ENCODE data around the gene FGF19.
"Not testable (repeated sequence)": the region's sequence is repeated elsewhere in the genome, so short reads cannot be mapped to it uniquely, and the experiment has no call there.

Gene FGF19

DNA sequence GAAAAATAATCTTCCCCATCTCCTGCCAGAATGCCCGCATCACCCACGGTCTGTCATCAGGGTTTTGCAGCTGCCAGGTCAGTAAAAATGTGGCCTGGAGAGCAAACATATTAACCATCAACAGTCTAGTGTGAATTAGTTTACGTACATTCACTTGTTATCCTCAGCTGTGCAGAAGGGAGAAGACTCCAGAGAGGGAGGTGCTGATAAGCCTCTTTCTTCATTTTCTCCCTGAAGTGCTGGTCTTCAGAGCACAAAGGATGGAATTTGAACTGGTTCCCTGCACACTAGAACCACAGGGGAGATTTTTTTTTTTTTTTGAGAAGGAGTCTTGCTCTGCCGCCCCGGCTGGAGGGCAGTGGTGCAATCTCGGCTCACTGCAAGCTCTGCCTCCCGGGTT is 8.2 kb downstream of the FGF19 start:
- DNase-seq: no peak

DNA sequence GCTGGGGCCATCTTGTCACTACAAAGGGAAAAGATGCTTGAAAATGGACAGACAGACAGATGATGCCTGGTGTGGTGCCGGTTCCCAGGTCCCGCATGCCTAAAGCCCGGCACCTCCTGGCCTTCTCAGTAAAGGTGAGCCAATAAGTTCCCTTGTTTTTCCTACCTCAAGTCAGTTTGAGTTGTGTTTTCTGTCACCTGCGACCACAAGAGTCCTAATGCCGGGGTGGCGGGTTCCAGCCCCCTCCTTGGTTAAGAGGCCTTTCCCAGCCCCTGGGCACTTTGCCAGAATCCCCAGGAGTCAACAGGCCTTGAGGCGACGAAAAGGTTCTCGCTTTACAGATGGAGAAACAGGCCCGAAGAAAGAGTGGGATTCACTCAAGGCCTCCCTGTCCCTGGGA is 9.0 kb downstream of the FGF19 start:
- no peak for DNase-seq

DNA sequence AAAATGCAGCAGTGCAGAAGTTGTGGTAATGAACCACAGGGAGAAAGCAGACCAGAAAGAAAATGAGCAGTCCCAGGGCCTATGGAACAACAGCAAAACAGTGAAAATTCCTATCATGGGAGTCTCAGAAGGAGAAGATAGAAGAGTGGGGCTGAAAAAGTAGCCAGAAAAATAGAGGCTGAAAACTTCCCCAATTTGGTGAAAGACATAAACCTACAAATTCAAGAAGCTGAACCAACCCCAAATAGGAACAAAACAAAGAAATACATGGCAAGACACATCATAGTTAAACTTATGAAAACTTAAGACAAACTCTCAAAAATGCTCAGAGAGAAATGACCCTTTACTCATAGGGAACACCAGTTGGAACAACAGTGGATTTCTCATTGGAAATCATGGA is 11.4 kb downstream of the FGF19 start:
- no peak for DNase-seq

DNA sequence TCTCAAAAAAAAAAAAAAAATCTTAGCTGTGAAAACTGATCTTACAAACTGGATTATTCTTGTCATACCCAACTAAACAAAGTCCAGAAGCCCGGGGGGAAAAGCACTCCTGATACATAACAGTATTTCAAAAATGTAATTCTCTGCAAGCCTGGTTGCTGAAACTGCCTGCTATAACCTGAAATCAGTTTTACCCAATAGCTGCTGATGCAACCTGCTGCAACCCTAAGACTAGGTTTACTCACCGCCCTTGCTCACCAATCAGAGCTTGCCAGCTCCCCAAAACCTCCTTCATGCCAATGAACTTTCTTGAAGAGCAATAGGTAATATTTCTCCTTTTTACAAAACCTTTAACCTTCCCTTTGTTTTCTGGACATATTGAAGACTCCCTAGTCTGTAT is 12.4 kb downstream of the FGF19 start:
- no peak for DNase-seq

DNA sequence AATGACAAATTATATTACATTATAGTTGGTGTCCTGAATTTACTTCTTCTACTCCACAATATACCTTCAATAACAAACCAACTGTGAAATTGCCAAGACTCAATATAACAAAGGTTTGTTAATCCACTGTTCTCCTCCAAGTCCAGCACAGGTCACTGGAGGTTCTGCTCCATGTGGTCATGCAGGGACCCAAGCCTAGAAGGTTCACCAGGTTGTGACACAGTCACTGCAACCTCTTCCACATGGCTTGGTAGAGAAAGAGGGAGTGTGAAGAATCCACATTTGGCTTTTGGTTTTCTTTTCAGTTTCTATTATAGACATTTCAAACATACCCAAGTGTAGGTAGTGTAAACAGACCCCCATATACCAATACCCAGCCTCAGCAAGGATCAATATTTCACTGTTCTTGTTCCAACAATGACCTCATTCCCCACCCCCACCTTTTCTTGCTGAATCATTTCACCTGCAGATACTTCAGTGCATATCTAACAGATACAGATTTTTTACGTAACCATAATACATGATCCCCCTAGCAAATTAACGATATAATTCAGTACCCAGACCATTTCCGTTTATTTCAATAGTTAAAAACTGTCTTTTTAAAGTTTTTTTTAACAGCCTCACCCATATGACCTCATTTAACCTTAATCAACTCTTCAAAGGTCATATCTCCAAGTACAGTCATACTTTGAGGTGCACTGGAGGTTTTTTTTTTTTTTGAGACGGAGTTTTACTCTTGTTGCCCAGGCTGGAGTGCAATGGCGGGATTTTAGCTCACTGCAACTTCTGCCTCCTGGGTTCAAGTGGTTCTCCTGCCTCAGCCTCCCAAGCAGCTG is 14.1 kb downstream of the FGF19 start:
- DNase-seq: no peak

DNA sequence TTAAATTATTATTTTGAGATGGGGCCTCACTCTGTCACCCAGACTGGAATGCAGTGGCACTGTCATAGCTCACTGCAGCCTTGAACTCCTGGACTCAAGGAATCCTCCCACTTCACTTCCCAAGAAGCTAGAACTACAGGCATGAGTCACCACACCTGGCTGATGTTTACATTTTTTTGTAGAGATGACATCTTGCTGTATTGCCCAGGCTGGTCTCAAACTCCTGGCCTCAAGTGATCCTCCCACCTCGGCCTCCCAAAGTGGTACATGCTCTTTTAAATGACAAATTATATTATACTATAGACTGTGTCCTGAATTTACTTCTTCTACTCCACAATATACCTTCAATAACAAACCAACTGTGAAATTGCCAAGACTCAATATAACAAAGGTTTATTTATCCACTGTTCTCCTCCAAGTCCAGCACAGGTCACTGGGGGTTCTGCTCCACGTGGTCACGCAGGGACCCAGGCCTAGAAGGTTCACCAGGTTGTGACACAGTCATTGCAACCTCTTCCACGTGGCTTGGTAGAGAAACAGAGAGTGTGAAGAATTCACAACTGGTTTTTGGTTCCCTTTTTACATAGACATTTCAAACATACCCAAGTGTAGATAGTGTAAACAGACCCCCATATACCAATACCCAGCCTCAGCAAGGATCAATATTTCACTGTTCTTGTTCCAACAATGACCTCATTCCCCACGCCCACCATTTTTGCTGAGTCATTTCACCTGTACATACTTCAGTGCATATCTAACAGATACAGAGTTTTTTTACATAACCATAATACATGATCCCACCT is 15.7 kb downstream of the FGF19 start:
- not testable (repeated sequence) for DNase-seq

DNA sequence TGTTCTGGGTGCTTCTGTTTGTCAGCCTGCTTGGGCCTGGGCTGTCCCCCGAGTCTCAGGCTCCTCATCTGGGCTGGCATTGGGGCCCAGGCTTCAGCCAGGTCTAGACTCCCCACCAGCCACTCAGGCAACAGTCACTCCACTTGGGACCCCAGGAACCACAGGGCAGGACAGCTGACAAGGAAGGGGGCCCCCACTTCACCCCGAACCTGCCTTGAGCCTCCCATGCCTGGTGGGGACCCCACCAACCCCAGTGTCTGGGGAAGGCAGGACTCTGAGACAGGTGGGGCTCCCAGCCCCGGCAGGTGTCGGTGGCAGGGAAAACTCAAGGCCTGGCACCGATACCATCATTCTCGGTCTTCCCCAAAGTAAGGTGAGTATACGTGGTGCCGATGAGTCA is 17.0 kb downstream of the FGF19 start:
- no peak for DNase-seq

DNA sequence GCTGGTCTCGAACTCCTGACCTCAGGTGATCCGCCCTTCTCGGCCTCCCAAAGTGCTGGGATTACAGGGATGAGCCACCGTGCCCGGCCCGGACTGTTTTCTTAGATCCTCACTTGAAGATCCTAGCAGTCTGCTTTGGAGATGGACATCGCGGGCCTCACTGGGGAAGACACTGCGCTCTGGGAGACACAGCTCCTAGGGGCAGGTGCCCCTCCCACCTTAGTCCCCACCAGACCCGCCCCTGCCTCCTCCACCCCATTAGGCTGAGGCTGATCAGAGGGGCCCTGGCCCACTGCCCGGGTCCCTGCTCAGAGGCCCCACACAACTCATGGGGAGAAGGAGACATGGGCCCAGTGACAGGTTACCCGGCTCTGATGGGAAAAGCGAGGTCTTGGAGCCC is 17.4 kb downstream of the FGF19 start:
- no peak for DNase-seq

DNA sequence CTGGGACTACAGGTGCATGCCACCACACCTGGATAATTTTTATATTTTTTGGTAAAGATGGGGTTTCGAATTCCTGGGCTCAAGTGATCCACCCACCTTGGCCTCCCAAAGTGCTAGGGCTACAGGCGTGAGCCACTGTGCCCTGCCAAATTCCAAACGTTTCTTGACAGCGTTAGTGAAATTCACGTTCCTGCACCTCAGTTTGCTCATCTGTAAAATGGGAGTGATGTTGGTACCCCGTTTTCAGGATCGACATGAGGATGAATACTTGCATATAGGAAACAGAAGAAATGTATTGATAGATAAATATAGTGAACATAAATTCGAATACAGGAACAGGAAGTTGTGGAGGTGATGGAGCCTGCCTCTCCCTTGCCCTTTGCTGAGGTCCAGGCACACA is 18.5 kb downstream of the FGF19 start:
- no peak for DNase-seq

DNA sequence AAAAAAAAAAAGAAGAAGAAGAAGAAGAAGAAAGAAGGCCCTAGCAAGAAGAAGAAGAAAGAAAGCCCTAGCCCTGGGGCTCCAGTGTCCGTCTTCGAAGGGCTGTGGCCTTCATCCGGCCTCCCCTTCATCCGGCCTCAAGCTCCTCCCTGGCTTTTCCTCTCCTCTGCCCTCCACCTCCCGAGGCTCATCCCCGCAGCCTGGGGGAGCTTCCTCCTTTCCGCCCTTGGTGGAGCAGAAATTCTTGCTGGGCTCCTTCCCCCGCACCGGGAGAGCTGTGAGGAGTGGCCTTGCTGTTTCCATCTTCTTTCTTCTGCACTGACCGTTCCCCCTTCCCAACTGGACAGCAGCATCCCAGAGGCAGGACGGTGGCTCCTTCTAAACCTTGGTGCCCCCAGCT is 19.2 kb downstream of the FGF19 start:
- no peak for DNase-seq

DNA sequence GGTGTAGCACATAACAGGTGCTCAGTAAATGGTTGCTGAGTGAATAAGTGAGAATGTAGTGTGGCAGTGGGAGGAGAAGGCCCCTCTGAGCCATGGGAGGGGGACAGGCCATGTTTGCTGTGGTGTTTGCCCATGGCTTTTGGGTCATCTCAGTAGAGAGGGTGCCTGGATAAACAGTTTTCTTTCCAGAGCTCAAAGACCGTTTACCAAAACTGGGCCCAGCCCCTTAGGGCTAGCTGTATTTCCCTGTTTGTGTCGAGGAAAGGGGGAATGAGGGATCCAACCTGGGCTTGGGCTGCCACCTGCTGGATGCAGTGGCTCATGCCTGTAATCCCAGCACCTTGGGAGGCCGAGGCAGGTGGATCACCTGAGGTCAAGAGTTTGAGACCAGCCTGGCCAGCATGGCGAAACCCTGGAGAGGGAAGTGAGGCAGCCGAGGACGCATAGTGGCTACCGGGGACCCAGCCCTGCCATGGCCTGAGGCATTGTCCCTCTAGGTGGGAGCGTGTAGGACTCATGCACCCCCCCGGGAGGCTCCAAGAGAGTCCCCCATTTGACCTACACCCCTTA is 20.0 kb downstream of the FGF19 start:
- DNase-seq: no peak

DNA sequence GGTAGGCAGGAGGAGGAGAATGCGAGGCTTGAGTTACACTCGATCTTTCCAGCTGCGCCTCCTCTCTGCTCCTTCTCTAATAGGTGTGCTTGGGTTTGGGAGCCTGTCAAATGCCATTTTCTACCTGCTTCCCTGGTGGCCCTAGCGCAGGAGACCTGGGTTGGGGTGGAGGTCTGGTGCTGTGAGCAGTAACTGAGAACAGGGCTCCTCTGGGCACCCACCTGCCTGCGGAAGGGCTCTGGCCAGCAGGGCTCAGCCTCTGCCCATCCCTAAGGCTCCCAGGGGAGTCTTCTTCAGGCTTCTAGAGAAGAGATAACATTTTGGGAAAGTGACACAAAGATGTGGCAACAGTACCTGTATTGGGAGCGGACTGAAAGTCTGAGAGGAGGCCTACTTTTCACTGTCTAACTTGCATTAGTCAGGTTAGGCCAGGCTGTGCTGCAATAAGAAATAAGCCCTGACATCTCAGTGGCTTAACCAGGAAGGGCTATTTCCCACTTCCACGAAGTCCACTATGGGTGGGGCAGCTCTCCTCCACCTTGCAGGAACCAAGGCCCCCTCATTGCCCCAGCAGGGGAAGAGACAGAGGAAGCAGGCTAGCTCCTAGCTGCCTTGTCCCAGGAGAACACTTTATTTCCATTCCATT is 21.0 kb downstream of the FGF19 start:
- no peak for DNase-seq

DNA sequence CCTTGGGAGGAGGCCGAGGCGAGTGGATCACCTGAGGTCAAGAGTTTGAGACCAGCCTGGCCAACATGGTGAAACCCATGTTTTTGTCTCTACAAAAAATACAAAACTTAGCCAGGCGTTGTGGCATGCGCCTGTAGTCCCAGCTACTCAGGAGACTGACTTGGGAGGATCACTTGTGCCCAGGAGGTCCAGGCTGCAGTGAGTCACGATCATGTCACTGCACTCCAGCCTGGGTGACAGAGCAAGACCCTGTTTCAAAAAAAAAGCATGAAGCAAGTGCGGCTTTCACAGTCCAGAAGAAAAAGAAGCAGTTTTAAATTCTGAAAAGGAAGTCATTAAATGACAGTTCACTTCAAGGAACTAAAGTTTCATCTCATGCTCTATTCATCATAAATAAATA is 21.6 kb downstream of the FGF19 start:
- no peak for DNase-seq

DNA sequence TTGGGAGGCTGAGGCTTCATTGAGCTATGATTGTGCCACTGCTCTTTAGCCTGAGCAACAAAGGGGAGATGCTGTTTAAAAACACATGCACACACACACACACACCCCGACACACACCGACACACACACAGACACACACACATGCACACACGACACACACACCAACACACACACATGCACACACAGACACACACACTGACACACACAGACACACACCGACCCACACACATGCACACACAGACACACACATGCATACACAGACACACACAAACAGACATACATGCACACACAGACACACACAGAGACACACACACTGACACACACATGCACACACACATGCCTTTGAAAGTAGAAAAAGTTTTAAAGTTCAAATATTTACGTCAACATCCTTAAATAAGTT is 23.1 kb downstream of the FGF19 start:
- DNase-seq: no peak

DNA sequence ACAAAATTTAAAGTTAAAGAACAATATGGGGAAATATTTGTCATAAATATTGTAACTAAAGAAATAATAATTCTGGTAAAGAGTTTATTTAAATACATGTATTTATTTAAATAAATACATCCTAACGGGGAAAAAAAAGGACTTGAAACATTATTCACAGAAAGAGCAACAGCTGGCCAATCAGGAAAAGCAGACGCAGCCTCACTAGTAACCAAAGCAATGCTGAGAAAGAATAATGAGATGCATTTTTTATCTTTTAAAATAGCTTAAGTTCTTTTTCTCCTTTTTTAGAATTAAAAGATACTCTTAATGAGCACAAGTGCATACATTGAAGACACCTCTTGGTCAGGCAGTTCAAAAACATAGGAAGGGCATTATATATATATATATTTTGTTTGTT is 26.1 kb downstream of the FGF19 start:
- DNase-seq: no peak

DNA sequence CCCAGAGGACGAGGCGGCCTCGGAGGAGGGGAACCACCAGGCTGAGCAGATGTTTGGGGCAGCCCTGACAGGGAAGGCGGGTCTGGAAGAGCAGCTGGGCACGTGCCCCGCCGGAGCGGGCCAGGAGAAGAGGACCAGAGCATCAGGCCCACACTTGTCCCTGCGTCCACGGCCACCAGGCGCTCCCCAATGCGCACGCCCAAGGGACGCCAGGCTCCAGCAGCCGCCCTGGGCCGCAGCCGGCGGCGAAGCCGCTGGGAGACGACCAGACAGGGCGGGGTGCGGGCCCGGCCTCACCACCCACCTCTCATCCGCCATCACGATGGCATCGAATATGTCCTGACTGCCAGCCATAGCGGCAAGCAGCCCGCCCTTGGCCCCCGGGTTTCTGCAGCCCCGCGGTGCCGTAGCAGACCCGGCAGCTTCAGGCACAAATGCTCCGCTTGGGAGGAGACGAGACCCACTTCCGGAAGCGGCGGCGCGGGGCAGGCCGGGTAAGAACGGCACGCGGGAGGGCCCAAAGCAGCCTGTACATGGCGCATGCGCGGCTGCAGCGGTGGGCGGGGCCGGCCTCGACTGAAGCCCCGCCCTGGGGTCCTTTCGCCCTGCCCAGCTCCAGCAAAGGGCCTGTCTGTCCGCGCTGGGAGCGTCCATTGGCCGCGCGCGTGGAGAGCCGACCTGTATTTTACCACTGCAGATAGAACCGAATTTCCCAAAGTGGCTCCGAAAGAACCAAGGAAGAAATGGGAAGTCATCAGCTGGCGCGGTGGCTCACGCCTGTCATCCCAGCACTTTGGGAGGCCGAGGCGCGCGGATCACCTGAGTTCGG is 28.7 kb downstream of the FGF19 start, which contains the start of gene LTO1:
Gene LTO1 (minus strand): TSS at position 468 of the 829 bp plus-strand sequence. CDS start 114 bp downstream, at position 354.
- peak; percentile 93 for DNase-seq

DNA sequence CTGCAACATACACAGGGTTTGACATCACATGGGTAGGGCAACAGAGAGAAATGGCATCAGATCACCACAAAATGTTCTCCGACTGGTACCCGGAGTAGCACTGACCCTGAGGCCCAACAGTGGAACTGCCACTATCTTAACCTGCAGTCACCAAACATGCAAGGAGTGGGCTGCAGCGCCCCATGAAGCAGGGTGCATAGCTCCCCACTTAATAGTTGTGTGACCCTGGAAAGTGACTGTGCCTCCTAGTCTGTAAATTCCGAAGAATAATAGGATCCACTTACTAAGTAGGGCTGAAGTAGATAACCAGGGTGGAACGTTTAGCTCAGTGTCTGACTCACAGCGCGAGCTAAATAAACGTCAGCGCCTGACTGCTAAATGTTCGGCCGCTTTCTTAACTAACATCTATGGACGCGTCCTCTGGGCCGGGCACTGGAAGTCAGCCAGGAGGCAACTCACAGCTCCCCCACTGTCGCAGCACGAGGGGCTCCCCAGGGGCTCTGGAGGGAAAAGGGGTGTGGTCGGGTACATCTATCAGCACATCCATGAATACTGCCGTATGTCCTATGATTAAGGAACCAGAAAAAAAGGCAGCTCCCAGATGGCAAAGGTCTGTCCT is 29.4 kb downstream of the FGF19 start:
- no peak for DNase-seq

DNA sequence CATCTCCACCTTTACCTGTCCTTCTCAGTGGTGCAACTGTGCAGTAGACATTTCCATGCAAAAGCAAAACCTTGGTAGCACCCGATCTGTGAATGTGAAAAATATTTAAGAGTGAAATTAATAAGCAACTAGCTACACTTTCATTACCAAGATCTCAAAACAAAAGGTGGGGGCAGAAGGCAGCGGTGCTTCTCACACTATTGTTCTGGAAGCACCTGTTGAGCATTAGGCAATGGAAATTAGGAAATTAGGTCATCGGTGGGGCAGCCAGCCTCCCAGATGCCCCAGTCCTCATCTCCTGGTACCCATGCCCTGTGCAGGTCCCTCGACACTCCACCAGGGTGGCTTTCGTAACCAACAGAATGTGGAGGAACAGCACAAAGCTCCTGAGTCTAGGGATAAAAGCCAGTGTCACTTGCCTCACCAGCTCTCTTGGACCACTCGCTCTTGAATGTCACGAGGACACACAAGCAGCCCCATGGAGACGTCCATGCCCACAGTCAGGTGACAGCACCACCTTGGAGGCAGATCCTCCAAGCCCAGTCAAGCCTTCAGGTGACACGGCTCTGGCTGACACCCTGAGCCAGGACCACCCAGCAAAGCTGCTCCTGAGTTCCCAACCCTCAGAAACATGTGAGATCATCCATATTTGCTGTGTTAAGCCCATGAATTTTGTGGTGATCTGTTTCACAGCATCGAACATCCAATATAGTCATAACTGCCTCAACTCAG is 31.9 kb downstream of the FGF19 start:
- DNase-seq: no peak

DNA sequence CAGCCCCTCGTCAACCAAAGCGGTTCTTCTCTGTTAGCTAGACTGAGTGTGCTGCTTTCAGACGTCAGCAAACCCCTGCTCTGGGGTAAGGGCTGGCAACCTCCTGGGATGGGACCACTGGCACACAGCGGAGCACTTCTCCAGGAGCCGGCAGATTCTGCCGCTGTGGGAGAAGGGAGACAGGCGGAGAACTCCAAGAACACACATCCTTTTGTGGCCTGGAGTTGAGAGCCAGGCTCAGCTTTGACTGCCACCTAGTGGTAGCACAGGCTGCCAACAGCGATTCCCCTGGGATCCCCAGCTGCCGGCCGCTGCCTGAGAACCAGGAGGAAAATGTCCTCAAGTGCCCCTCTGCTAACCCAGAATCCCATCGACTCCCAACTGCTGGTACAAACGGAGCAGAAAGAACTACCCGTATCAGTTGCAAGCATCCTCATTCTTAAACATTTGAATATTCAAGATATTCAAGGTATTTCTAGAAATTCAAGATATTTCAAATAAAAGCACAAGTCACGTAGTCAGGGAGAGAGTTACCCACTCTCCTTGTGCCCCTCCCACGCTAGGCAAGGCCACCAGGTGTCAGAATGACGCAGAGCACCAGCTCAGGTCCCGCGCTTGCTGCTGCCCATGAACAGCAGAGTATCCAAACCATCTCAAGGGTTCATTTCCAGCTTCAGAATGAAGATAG is 33.5 kb downstream of the FGF19 start:
- peak; percentile 52 for DNase-seq

DNA sequence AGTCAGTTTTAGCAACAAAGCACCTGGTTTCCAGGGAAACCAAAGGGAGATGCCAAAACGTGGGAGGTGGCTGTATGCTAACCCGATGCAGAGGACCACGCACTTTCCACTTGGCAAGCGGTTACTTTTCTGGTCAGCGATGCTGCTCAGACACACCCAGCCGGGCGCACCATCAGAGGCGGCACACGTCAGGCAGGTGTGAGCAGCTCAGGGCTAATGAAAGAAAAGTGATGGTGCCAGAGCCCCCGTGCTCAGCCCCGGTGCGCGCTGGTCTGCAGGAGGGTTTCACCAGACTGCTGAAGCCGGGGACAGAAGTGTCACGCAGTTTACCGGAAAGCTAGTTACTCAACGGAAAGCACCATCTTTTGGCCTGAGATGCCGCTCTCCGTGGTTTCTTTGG is 34.3 kb downstream of the FGF19 start:
- no peak for DNase-seq
